ENCODE results near the gene SLIT1. TPM values are rescaled to one million over a fixed set of nuclear protein-coding genes. Genes with fewer than 3 reads are reported as not detected.

Gene SLIT1
- total RNA-seq, 5 donors from 2014 or later (not counting 1 experiment from before 2014, with no cell fraction given) = 0.29 to 0.56 (median 0.49) TPM

DNA sequence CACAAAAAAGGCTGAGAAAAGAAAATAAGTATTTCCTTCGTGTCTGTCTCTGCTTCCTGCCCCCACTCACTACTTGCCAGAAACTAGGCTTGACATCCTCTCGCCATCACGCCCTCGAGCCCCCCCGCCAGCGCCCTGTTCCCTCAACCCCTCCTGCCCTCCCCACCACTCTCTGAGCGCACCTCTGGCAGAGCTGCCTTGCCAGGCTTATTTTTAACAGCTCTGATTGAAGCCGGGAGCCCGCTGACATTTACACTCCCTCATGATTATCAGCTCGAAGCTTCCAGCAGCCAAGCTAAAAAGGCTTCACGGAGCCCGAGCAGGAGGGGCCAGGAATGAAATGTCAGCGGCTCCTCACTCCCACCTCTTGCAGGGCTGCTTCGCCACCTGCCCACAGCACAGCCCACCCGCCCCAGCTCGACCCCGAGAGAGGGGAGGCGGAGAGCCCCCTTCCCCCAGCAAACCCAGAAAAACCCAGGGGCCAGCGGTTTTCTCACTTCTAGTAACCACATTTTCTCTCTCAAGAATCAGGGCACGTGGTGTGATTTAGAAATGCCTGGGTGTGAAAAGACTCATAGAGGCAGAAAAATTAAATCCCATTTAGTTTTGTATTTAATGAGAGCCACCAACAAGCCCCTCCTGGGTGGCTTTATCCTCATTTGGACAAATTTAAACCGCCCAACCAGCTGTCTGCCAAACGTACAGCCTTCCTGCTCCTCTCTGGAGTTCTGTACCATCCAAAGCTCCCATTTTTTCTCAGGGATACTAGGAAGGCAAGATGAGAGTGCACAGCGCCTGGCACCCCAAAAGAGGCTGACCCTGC lies 89.3 kb downstream of the SLIT1 start:
- peaks cover 9 to 41% of the 10 kb centered on the region in 2 donors for H3K27me3 Mint-ChIP-seq
- H3K4me1 Mint-ChIP-seq = peaks cover 5 to 29% (median 27%) of the 10 kb centered on the region in 3 donors
- Histone ChIP-seq H3K27ac (ENCODE audit: low read length) (peak overlapping the region; percentile 41), H3K4me3 (ENCODE audit: control insufficient read depth in 1 of 2, extremely low read depth in 1 of 2, low read length in 1 of 2) (peak overlapping the region in 1 of 2 donors; percentile 12), H3K9me3 (no peaks in the 10 kb centered on the region), H3K27me3 (replicated peaks in 1 of 2; ENCODE audit: control insufficient read depth in 2 of 2, extremely low read depth in 1 of 2, insufficient read depth in 2 of 2, low read length in 1 of 2) (peaks cover 3 to 28% of the 10 kb centered on the region in 2 experiments), H3K36me3 (ENCODE audit: control insufficient read depth in 2 of 2, extremely low read depth in 1 of 2, insufficient read depth in 1 of 2, low read length in 1 of 2) (no peaks in the 10 kb centered on the region), H3K4me1 (ENCODE audit: control insufficient read depth in 1 of 2, extremely low read depth in 1 of 2, insufficient read depth in 2 of 2, low read length in 2 of 2) (peaks cover 0 to 30% of the 10 kb centered on the region in 2 experiments)
- peak overlapping the region; percentile 43 to 58 (median 46) for H3K4me3 Mint-ChIP-seq
- 18% methylated on average over 14 of the region's 23 CpGs for WGBS (ENCODE audit: insufficient coverage)
- POLR2A ChIA-PET = interaction anchor here in 1 of 2 donors (0.6 kb wide), 1 partner anchor 509 kb away, joined by 3 read pairs; no protein-coding TSS in a partner anchor
- H3K36me3 Mint-ChIP-seq = no peaks in the 10 kb centered on the region
- peak overlapping the region; percentile 27 to 75 for H3K27ac Mint-ChIP-seq
- DNase-seq (peak in 31 of 35 experiments; percentile 4 to 60 (median 21)), ATAC-seq (replicated peaks in 1 of 4) (peak in 3 of 4 experiments; percentile 49 to 75 (median 64))
- no peaks in the 10 kb centered on the region for H3K9me3 Mint-ChIP-seq
- CTCF ChIA-PET = interaction anchor here in 1 of 2 donors (0.9 kb wide), 1 partner anchor 23 kb away, joined by 3 read pairs; no protein-coding TSS in a partner anchor

DNA sequence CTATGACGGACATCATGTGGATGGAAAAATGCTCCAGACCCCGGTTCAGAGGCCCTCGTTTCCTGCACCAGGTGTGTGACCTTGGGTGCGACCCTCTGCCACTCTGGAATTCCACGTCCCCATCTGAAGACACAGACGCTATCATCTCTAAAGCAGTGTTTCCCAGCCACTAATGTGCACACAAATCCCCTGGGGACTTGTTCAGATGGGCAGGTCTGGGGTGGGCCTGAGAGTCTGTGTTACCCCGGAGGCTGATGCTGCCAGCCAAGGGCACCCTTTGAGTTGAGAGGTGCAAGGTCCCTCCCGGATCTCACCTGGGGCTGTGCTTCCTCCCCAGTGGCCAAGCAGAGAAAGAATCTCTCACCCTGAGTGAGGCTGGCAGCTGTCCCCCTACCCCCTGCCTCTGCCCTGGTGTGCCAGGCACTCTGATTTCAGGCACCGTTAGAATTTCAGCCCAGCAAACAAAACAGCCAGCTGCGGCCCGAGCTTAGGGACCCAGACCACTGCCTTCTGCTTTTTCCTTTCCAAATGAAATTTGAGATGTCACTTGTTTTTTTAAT lies 90.0 kb downstream of the SLIT1 start:
- Mint-ChIP-seq H3K9me3 (no peaks in the 10 kb centered on the region), H3K4me3 (peak overlapping the region; percentile 43 to 58 (median 46)), H3K4me1 (peaks cover 5 to 29% (median 27%) of the 10 kb centered on the region in 3 donors), H3K27me3 (peaks cover 9 to 43% of the 10 kb centered on the region in 2 donors), H3K27ac (peak overlapping the region; percentile 27 to 75), H3K36me3 (no peaks in the 10 kb centered on the region)
- peak; percentile 23 to 55 (median 30) for ATAC-seq (replicated peaks in 1 of 4)
- peaks cover 0 to 30% of the 10 kb centered on the region in 2 experiments for H3K4me1 ChIP-seq (ENCODE audit: control insufficient read depth in 1 of 2, extremely low read depth in 1 of 2, insufficient read depth in 2 of 2, low read length in 2 of 2)
- peaks cover 3 to 29% of the 10 kb centered on the region in 2 experiments for H3K27me3 ChIP-seq (replicated peaks in 1 of 2; ENCODE audit: control insufficient read depth in 2 of 2, extremely low read depth in 1 of 2, insufficient read depth in 2 of 2, low read length in 1 of 2)
- peak overlapping the region in 1 of 2 donors; percentile 12 for H3K4me3 ChIP-seq (ENCODE audit: control insufficient read depth in 1 of 2, extremely low read depth in 1 of 2, low read length in 1 of 2)
- ChIA-PET POLR2A (no interaction called here), CTCF (interaction anchor here in 1 of 2 donors (0.7 to 0.9 kb wide), 2 partner anchors 14 to 15 kb away, joined by 3 read pairs; no protein-coding TSS in a partner anchor)
- DNase-seq = no peak
- H3K27ac ChIP-seq (ENCODE audit: low read length) = peak overlapping the region; percentile 41
- no peaks in the 10 kb centered on the region for H3K9me3 ChIP-seq
- WGBS (ENCODE audit: insufficient coverage) = 33% methylated on average over 10 of the region's 11 CpGs
- no peaks in the 10 kb centered on the region for H3K36me3 ChIP-seq (ENCODE audit: control insufficient read depth in 2 of 2, extremely low read depth in 1 of 2, insufficient read depth in 1 of 2, low read length in 1 of 2)

DNA sequence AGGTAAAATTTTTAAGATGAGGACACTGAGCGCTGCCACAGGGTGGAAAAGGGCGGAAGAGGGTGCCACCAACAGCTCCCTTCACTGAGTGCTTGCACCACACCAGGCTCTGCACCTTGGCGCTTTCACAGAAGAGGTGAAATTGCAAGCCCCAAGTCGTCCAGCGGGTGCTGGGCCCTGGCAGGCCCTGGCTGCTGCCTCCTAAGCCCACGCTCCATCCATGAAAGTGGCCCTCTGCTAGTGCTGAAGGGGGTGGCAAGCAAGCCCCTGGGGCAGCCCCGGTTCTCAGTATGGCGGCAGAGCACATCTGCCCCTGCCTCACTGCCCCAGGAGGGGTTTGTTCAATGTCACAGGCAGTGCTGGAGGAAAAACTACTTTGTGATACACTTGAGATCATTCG lies 95.1 kb downstream of the SLIT1 start:
- ChIA-PET CTCF (no interaction called here), POLR2A (no interaction called here)
- H3K4me1 ChIP-seq (ENCODE audit: control insufficient read depth in 1 of 2, extremely low read depth in 1 of 2, insufficient read depth in 2 of 2, low read length in 2 of 2) = peaks cover 0 to 9% of the 10 kb centered on the region in 2 experiments
- H3K9me3 ChIP-seq = no peaks in the 10 kb centered on the region
- WGBS (ENCODE audit: insufficient coverage) = 74% methylated on average over 6 of the region's 9 CpGs
- H3K36me3 Mint-ChIP-seq = no peaks in the 10 kb centered on the region
- H3K4me3 Mint-ChIP-seq = no peak overlapping the region
- peaks cover 0 to 7% (median 7%) of the 10 kb centered on the region in 3 donors for H3K4me1 Mint-ChIP-seq
- H3K27ac ChIP-seq (ENCODE audit: low read length) = no peak overlapping the region
- peaks cover 3 to 37% of the 10 kb centered on the region in 2 experiments for H3K27me3 ChIP-seq (replicated peaks in 1 of 2; ENCODE audit: control insufficient read depth in 2 of 2, extremely low read depth in 1 of 2, insufficient read depth in 2 of 2, low read length in 1 of 2)
- DNase-seq (no peak), ATAC-seq (replicated peaks in 1 of 4) (no peak)
- no peaks in the 10 kb centered on the region for H3K36me3 ChIP-seq (ENCODE audit: control insufficient read depth in 2 of 2, extremely low read depth in 1 of 2, insufficient read depth in 1 of 2, low read length in 1 of 2)
- H3K27ac Mint-ChIP-seq = no peak overlapping the region
- H3K4me3 ChIP-seq (ENCODE audit: control insufficient read depth in 1 of 2, extremely low read depth in 1 of 2, low read length in 1 of 2) = no peak overlapping the region
- peaks cover 24 to 53% of the 10 kb centered on the region in 2 donors for H3K27me3 Mint-ChIP-seq
- H3K9me3 Mint-ChIP-seq = no peaks in the 10 kb centered on the region

- CTCF ChIA-PET = no interaction called here
- 59% methylated on average over 6 of the region's 10 CpGs for WGBS (ENCODE audit: insufficient coverage)
- H3K9me3 ChIP-seq = no peaks in the 10 kb centered on the region
- H3K4me3 ChIP-seq (ENCODE audit: control insufficient read depth in 1 of 2, extremely low read depth in 1 of 2, low read length in 1 of 2) = no peak overlapping the region
- H3K4me1 Mint-ChIP-seq = peaks cover 0 to 1% (median under 1%) of the 10 kb centered on the region in 3 donors
- H3K27me3 ChIP-seq (replicated peaks in 1 of 2; ENCODE audit: control insufficient read depth in 2 of 2, extremely low read depth in 1 of 2, insufficient read depth in 2 of 2, low read length in 1 of 2) = peaks cover under 1 to 37% of the 10 kb centered on the region in 2 experiments
- POLR2A ChIA-PET = no interaction called here
- H3K36me3 Mint-ChIP-seq = no peaks in the 10 kb centered on the region
- H3K27me3 Mint-ChIP-seq = peaks cover 24 to 53% of the 10 kb centered on the region in 2 donors
- peaks cover 0 to 3% of the 10 kb centered on the region in 2 experiments for H3K4me1 ChIP-seq (ENCODE audit: control insufficient read depth in 1 of 2, extremely low read depth in 1 of 2, insufficient read depth in 2 of 2, low read length in 2 of 2)
- H3K27ac ChIP-seq (ENCODE audit: low read length) = no peak overlapping the region
- H3K4me3 Mint-ChIP-seq = no peak overlapping the region
- ATAC-seq (replicated peaks in 1 of 4) (no peak), DNase-seq (no peak)
- H3K27ac Mint-ChIP-seq = no peak overlapping the region
- H3K36me3 ChIP-seq (ENCODE audit: control insufficient read depth in 2 of 2, extremely low read depth in 1 of 2, insufficient read depth in 1 of 2, low read length in 1 of 2) = no peaks in the 10 kb centered on the region
- no peaks in the 10 kb centered on the region for H3K9me3 Mint-ChIP-seq
These were observed 95.7 kb downstream of the SLIT1 start for GRCh38 chr10:97090035-97090434.

DNA sequence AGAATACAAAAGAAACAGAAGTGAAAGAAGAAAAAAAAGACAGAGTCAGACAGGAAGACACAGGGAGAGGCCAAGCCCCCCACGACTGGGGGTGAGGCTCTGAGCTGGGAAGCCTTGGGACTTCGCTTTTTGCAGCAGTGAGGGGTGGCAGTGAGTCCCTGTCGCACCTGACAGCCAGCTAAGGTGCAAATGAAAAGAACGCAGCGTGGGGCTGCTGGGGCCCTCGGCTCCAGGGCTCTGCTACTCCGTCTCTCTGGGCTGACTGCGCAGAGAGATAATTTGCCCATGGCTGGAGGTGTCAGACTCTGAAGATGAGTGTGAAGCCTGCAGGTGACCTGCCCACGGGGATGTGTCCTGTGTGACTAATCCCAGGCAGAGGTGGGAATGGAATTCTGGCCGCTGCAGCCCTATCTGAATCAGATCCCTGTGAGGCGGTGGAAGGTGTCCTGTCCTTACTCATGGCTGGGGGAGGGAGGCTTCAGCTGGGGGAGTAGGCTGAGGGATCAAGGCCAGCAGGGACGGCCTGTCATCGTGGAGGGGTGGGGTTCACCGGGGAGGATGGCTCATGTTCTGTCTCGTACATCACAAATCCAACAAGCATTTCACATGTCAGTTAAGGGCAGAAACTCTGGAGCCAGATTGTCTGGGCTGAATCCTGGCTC lies 96.4 kb downstream of the SLIT1 start:
- ATAC-seq (replicated peaks in 1 of 4) (no peak), DNase-seq (no peak)
- Mint-ChIP-seq H3K4me1 (no peaks in the 10 kb centered on the region), H3K27me3 (peaks cover 24 to 52% of the 10 kb centered on the region in 2 donors), H3K36me3 (no peaks in the 10 kb centered on the region), H3K4me3 (no peak overlapping the region), H3K9me3 (no peaks in the 10 kb centered on the region), H3K27ac (no peak overlapping the region)
- no peaks in the 10 kb centered on the region for H3K4me1 ChIP-seq (ENCODE audit: control insufficient read depth in 1 of 2, extremely low read depth in 1 of 2, insufficient read depth in 2 of 2, low read length in 2 of 2)
- no peaks in the 10 kb centered on the region for H3K9me3 ChIP-seq
- CTCF ChIA-PET = interaction anchor here (0.6 kb wide), 2 partner anchors 54 to 76 kb away, joined by 4 to 5 read pairs; no protein-coding TSS in a partner anchor
- H3K27ac ChIP-seq (ENCODE audit: low read length) = no peak overlapping the region
- no peaks in the 10 kb centered on the region for H3K36me3 ChIP-seq (ENCODE audit: control insufficient read depth in 2 of 2, extremely low read depth in 1 of 2, insufficient read depth in 1 of 2, low read length in 1 of 2)
- H3K4me3 ChIP-seq (ENCODE audit: control insufficient read depth in 1 of 2, extremely low read depth in 1 of 2, low read length in 1 of 2) = no peak overlapping the region
- POLR2A ChIA-PET = interaction anchor here (0.6 kb wide), 2 partner anchors 697 to 1270 kb away, joined by 5 to 9 read pairs; no protein-coding TSS in a partner anchor
- H3K27me3 ChIP-seq (replicated peaks in 1 of 2; ENCODE audit: control insufficient read depth in 2 of 2, extremely low read depth in 1 of 2, insufficient read depth in 2 of 2, low read length in 1 of 2) = peaks cover 0 to 38% of the 10 kb centered on the region in 2 experiments
- 46% methylated on average over 10 of the region's 15 CpGs for WGBS (ENCODE audit: insufficient coverage)

DNA sequence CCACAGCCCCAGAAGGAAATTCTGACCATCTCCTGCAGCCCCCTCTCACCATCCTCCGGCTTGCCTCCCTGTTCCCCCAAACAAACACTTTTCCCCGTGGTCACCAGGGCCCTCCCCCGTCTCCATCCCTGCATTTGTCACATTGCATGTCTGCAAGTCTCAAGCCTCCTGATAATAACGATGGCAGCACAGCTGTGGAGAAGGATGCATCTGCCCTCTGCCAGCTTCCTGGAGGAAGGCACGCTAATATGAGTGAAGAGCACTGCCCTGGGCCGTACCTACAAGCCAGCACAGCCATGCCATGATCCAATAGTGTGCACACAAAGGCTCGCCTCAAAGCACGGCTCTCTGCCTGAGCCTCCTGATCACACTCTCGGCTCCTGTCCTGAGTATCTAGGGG lies 98.5 kb downstream of the SLIT1 start:
- ChIA-PET CTCF (no interaction called here), POLR2A (no interaction called here)
- no peak overlapping the region for H3K27ac ChIP-seq (ENCODE audit: low read length)
- no peak overlapping the region for H3K27ac Mint-ChIP-seq
- H3K27me3 Mint-ChIP-seq = peaks cover 24 to 62% of the 10 kb centered on the region in 2 donors
- WGBS (ENCODE audit: insufficient coverage) = 53% methylated on average over 9 of the region's 9 CpGs
- H3K9me3 ChIP-seq = no peaks in the 10 kb centered on the region
- H3K27me3 ChIP-seq (replicated peaks in 1 of 2; ENCODE audit: control insufficient read depth in 2 of 2, extremely low read depth in 1 of 2, insufficient read depth in 2 of 2, low read length in 1 of 2) = peaks cover 0 to 52% of the 10 kb centered on the region in 2 experiments
- no peaks in the 10 kb centered on the region for H3K4me1 Mint-ChIP-seq
- no peak overlapping the region for H3K4me3 Mint-ChIP-seq
- H3K36me3 ChIP-seq (ENCODE audit: control insufficient read depth in 2 of 2, extremely low read depth in 1 of 2, insufficient read depth in 1 of 2, low read length in 1 of 2) = no peaks in the 10 kb centered on the region
- ATAC-seq (replicated peaks in 1 of 4) (no peak), DNase-seq (no peak)
- H3K9me3 Mint-ChIP-seq = no peaks in the 10 kb centered on the region
- no peak overlapping the region for H3K4me3 ChIP-seq (ENCODE audit: control insufficient read depth in 1 of 2, extremely low read depth in 1 of 2, low read length in 1 of 2)
- H3K36me3 Mint-ChIP-seq = no peaks in the 10 kb centered on the region
- no peaks in the 10 kb centered on the region for H3K4me1 ChIP-seq (ENCODE audit: control insufficient read depth in 1 of 2, extremely low read depth in 1 of 2, insufficient read depth in 2 of 2, low read length in 2 of 2)

Data from T-cell (primary cell).